Esophagus mucosa (tissue), 1 donor: ENCODE data around the gene ULK4. TPM values are rescaled to one million over a fixed set of nuclear protein-coding genes. Genes with fewer than 3 reads are reported as not detected.
"Not testable (repeated sequence)": the region's sequence is repeated elsewhere in the genome, so short reads cannot be mapped to it uniquely, and the experiment has no call there.

Experiments
- ATAC-seq: fragments of 200-7000 bp; cut with Tn5 transposase; one replicate; pipeline ENCODE4 v1.9.1; 2020
- total RNA-seq: library from RNA; stranded (reverse); gene quantifications from one replicate; pipeline ENCODE4 v1.2.4, GENCODE V29; 2023
- donor health status: DM: yes; HTN: yes; CAD: no.

Gene ULK4
- total RNA-seq, 1 donor from 2014 or later = 6.0 TPM

DNA sequence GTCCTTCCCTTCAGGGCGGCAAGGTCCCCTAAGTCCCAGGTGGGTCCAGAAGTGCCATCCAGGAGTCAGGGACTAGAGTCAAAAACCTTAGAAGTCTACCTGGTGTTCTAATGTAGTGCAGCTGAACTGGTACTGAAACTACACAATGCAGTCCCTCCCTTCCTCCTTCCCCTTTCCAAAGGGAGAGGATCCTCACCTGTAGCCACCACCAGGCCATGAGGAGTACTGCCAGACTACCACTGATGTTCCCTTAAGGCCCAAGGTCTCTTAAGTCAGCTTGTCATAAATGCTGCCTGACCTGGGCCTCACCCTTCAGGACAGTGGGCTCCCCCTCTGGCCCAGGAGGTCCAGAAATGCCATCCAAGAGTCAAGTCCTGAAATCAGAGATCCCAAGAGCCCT, 98.9 kb downstream of the ULK4 start:
- peak; percentile 48 for ATAC-seq

DNA sequence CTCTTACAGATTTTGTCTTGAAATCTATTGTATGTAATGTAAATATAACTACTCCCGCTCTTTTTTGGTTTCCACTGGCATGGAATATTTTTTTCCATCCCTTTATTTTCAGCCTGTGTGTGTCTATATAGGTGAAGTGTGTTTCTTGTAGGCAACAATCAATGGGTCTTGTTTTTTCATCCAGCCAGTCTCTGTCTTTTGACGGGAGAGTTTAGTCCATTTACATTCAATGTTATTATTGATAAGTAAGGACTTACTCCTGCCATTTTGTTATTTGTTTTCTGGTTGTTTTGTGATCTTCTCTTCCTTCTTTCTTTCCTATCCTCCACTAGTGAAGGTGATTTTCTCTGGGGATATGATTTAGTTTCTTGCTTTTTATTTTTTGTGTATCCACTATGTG, 101.4 kb downstream of the ULK4 start:
- ATAC-seq = not testable (repeated sequence)

DNA sequence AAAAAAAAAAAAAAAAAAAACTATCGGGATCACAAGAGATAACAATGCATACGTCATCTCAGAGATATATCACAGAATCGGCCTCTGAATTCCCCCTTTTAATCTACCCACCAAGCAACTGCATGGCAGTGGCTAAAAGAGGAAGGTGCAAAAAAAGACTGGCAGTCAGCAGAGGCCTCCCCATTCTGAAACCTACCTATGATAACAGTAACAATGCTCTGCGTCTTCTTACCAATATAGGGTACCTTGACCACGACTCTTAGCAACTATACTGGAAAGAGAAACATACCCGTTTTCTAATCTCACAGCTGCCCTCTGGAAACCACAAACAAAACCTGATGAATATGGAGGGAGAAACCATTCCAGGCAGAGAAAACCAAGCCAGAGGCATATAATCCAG, 106.9 kb downstream of the ULK4 start:
- no peak for ATAC-seq

DNA sequence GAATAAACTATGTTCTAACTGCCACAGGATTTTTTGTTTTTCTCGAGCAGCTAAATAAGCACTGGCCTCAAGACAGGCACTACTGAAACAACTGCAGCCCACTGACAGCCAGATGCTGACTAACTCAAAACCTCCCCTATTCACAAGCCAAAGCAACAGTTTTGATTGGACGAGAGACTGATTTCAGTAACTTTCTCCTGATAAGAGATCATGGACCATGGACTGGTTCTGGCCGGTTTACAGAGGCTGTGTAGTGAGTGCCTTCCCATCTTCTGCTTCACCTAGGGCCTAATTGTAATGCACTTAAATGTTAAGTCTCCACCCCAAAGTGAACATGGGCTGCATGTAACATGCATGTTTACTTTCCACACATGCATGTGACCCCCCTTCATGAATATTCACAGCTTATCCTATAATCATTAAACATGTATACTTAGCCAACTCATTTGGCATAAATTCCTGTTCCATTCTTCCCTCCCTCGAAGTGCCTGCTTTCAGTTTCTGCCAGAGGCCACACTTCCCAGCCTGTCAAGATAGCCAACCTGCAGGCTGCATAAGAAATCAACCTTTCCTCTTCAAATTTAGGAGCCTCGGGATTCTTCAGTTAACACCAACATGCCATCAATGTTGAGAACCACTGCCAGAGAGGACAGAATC, 108.2 kb downstream of the ULK4 start:
- ATAC-seq = no peak

DNA sequence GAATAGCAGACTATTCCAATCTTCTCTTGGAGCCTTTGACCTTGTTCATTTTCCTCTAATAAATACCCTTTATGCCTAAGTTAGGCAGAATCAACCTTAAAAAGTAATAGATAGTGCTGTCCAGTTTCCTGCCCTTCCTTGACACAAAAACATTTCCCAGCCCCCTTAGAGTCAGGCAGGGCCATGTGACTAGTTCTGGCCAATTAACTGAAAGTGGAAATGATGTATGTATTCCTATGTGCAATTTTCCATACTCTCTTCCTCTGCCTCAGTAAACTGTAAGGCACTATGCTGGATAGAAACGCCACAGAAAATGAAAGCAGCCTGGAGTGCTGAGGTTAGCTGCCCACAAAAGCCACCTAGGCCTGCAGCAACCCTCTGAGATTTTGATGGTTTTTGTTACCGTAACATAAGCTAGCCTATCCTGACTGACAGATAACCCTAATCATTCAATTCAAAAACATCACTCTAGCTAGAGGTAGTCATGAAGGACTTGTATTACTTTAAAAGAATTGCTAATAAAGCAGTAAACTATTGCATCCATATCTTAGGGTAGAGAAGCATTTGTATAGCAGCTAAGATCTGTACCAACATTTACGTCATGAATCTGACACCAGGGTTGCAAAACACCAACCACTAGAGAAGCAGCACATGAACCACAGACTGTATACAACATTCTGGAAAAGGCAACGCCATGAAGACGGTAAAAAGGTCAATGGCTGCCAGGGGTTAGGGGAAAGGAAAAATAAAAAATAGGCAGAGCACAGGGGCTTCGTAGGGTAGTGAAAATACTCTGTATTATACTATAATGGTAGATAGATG, 112.9 kb downstream of the ULK4 start:
- no peak for ATAC-seq

- no peak for ATAC-seq
Observed at GRCh38 chr3:41847679-41848078, 114.2 kb downstream of the ULK4 start.

GRCh38 chr3:41846850-41847249, 115.1 kb downstream of the ULK4 start:
- no peak for ATAC-seq

GRCh38 chr3:41845826-41846225, 116.1 kb downstream of the ULK4 start:
- ATAC-seq = no peak

- ATAC-seq = not testable (repeated sequence)
Observed at GRCh38 chr3:41844256-41844655, 117.6 kb downstream of the ULK4 start.

DNA sequence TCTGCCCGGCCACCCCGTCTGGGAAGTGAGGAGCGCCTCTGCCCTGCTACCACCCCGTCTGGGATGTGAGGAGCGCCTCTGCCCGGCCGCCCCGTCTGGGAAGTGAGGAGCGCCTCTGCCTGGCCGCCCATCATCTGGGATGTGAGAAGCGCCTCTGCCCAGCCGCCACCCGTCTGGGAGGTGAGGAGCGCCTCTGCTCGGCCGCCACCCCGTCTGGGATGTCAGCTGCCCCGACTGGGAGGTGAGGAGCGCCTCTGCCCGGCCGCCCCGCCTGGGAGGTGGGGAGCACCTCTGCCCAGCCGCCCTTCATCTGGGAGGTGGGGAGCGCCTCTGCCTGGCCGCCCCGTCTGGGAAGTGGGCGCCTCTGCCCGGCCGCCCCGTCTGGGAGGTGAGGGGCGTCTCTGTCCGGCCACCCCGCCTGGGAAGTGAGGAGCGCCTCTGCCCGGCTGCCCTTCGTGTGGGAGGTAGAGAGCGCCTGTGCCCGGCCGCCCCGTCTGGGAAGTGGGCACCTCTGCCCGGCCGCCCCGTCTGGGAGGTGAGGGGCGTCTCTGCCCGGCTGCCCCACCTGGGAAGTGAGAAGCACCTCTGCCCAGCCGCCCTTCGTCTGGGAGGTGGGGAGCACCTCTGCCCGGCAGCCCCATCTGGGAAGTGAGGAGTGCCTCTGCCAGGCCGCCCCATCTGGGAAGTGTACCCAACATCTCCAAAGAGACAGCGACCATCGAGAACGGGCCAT, 120.8 kb downstream of the ULK4 start:
- ATAC-seq = not testable (repeated sequence)

- ATAC-seq = peak; percentile 37
Observed at GRCh38 chr3:41836360-41837134, 125.4 kb downstream of the ULK4 start.

DNA sequence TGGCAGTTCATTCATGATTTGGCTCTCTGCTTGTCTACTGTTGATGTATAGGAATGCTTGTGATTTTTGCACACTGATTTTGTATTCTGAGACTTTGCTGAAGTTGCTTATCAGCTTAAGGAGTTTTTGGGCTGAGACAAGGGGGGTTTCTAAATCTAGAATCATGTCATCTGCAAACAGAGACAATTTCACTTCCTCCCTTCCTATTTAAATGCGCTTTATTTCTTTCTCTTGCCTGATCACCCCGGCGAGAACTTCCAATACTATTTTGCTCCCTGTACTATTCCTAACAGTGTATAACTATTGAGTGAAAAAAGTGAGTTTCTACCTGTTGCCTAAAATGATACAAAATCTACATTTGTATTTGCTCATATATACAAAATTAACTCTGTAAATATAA, 128.3 kb downstream of the ULK4 start:
- ATAC-seq = no peak

GRCh38 chr3:41819236-41819635, 142.7 kb downstream of the ULK4 start:
- ATAC-seq = no peak

GRCh38 chr3:41808618-41809017, 153.3 kb downstream of the ULK4 start:
- no peak for ATAC-seq

- no peak for ATAC-seq
Observed at GRCh38 chr3:41808152-41808551, 153.8 kb downstream of the ULK4 start.

- ATAC-seq = no peak
Observed at GRCh38 chr3:41794748-41795589, 166.9 kb downstream of the ULK4 start.

- no peak for ATAC-seq
Observed at GRCh38 chr3:41792806-41793205, 169.1 kb downstream of the ULK4 start.

GRCh38 chr3:41769106-41769505, 192.8 kb downstream of the ULK4 start:
- ATAC-seq = no peak

- no peak for ATAC-seq
Observed at GRCh38 chr3:41768363-41768762, 193.5 kb downstream of the ULK4 start.

DNA sequence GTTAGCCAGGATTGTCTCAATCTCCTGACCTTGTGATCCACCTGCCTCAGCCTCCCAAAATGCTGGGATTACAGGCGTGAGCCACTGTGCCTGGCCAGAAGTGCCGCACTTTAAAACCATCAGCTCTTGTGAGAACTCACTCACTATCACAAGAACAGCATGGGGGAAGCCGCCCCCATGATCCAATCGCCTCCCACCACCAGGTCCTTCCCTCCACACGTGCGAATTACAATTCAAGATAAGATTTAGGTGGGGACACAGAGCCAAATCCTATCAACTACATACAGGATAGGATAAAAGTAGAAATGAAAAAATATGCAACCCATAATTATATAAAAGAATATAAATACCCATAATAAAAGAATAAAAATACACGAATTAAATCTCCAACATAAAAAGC, 199.0 kb downstream of the ULK4 start:
- not testable (repeated sequence) for ATAC-seq

DNA sequence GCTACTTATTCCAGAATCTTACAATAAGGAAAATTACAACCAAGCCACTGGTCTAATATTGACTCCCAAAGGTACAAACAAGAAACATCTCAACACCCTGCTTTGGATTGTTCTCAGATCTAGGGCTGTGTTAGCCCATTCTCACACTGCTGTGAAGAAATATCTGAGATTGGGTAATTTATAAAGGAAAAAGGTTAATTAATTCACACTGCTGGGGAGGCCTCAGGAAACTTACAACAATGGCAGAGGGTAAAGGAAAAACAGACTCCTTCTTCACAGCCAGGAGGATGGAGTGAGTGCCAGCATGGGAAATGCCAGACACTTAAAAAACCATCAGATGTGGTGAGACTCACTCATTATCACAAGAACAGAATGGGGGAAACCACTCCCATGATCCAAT, 208.3 kb downstream of the ULK4 start:
- ATAC-seq = no peak

DNA sequence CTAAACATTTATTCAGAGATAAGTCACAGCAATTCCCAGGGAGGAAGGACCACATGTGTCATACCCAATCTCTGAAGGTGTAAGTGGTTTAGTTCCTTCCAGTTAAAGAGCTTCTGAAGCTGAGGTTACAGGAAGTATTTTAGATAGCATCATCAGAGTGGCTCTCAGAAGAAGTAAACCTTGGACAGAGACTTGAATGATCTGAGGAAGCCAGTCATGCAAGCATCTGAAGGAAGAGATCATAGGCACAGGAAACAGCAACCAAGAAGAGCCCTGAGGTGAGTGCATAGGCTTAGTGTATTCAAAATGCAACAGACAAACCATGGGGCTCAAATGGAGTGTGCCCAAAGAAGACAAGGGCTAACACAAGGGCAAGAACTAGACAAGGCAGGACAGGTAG, 210.3 kb downstream of the ULK4 start:
- no peak for ATAC-seq
